Measurements from ENCODE around the gene POMT1. TPM values are rescaled to one million over a fixed set of nuclear protein-coding genes. Genes with fewer than 3 reads are reported as not detected.

The POMT1 gene
- total RNA-seq, 2 experiments from 2014 or later = 4.7 to 27.1 TPM

GRCh38 chr9:131464354-131465000 is 38.2 kb upstream of the POMT1 start:
- intact Hi-C loops (cut with micrococcal nuclease; ENCODE audit: unreplicated experiment) = no loop called here
- CTCF ChIA-PET (ENCODE audit: unreplicated experiment) = no interaction called here
- Histone ChIP-seq H3K4me1 (ENCODE audit: insufficient read depth, low read length, poor library complexity, severe bottlenecking) (no peaks in the 10 kb centered on the region), H3K9me2 (ENCODE audit: insufficient read depth, low read length) (no peaks in the 10 kb centered on the region), H3K9me3 (ENCODE audit: low read length) (no peaks in the 10 kb centered on the region), H3K4me3 (ENCODE audit: low read depth, low read length, poor library complexity, severe bottlenecking) (no peak overlapping the region), H3K27ac (ENCODE audit: low read depth, low read length, poor library complexity, severe bottlenecking) (no peak overlapping the region), H3K4me2 (ENCODE audit: low read length) (no peak overlapping the region), H4K20me1 (ENCODE audit: insufficient read depth, low read length) (no peaks in the 10 kb centered on the region), H3K36me3 (ENCODE audit: insufficient read depth, low read length) (peaks cover 97% of the 10 kb centered on the region), H2AFZ (ENCODE audit: low read length) (no peak overlapping the region), H3K79me2 (ENCODE audit: insufficient read depth, low read depth, low read length) (no peaks in the 10 kb centered on the region)
- POLR2A ChIA-PET = no interaction called here
- TF ChIP-seq EZH2phosphoT487 (IDR thresholded peaks at IDR 0.05; ENCODE audit: borderline replicate concordance, low read depth, low read length) = no peak
- TF ChIP-seq CTCF (conservative IDR thresholded peaks at IDR 0.05; ENCODE audit: low read length) = no peak
- BruUV-seq (replicated peaks) = no TSS peak
- no peak for DNase-seq (ENCODE audit: low spot score)

- DNase-seq (ENCODE audit: low spot score) = no peak
- Histone ChIP-seq H2AFZ (ENCODE audit: low read length) (no peak overlapping the region), H3K4me2 (ENCODE audit: low read length) (no peak overlapping the region), H3K4me1 (ENCODE audit: insufficient read depth, low read length, poor library complexity, severe bottlenecking) (no peaks in the 10 kb centered on the region), H3K79me2 (ENCODE audit: insufficient read depth, low read depth, low read length) (no peaks in the 10 kb centered on the region), H3K4me3 (ENCODE audit: low read depth, low read length, poor library complexity, severe bottlenecking) (no peak overlapping the region), H3K9me3 (ENCODE audit: low read length) (no peaks in the 10 kb centered on the region), H3K9me2 (ENCODE audit: insufficient read depth, low read length) (no peaks in the 10 kb centered on the region), H3K36me3 (ENCODE audit: insufficient read depth, low read length) (peaks cover 97% of the 10 kb centered on the region), H3K27ac (ENCODE audit: low read depth, low read length, poor library complexity, severe bottlenecking) (no peak overlapping the region), H4K20me1 (ENCODE audit: insufficient read depth, low read length) (no peaks in the 10 kb centered on the region)
- no TSS peak for BruUV-seq (replicated peaks)
- no peak for TF ChIP-seq EZH2phosphoT487 (IDR thresholded peaks at IDR 0.05; ENCODE audit: borderline replicate concordance, low read depth, low read length)
- no peak for TF ChIP-seq CTCF (conservative IDR thresholded peaks at IDR 0.05; ENCODE audit: low read length)
- intact Hi-C loops (cut with micrococcal nuclease; ENCODE audit: unreplicated experiment) = no loop called here
- CTCF ChIA-PET (ENCODE audit: unreplicated experiment) = no interaction called here
- POLR2A ChIA-PET = no interaction called here
Observed at GRCh38 chr9:131465401-131465800, 37.3 kb upstream of the POMT1 start.

GRCh38 chr9:131467214-131467935 is 35.3 kb upstream of the POMT1 start:
- Histone ChIP-seq H3K9me2 (ENCODE audit: insufficient read depth, low read length) (no peaks in the 10 kb centered on the region), H3K4me3 (ENCODE audit: low read depth, low read length, poor library complexity, severe bottlenecking) (no peak overlapping the region), H3K4me1 (ENCODE audit: insufficient read depth, low read length, poor library complexity, severe bottlenecking) (no peaks in the 10 kb centered on the region), H4K20me1 (ENCODE audit: insufficient read depth, low read length) (no peaks in the 10 kb centered on the region), H3K27ac (ENCODE audit: low read depth, low read length, poor library complexity, severe bottlenecking) (no peak overlapping the region), H3K36me3 (ENCODE audit: insufficient read depth, low read length) (peaks cover 96% of the 10 kb centered on the region), H3K79me2 (ENCODE audit: insufficient read depth, low read depth, low read length) (no peaks in the 10 kb centered on the region; the same call in 1 of the 2 replicates), H3K9me3 (ENCODE audit: low read length) (no peaks in the 10 kb centered on the region), H3K4me2 (ENCODE audit: low read length) (no peak overlapping the region), H2AFZ (ENCODE audit: low read length) (no peak overlapping the region)
- CTCF ChIA-PET (ENCODE audit: unreplicated experiment) = no interaction called here
- DNase-seq (ENCODE audit: low spot score) = no peak
- intact Hi-C loops (cut with micrococcal nuclease; ENCODE audit: unreplicated experiment) = no loop called here
- TF ChIP-seq CTCF (conservative IDR thresholded peaks at IDR 0.05; ENCODE audit: low read length) = no peak
- no peak for TF ChIP-seq EZH2phosphoT487 (IDR thresholded peaks at IDR 0.05; ENCODE audit: borderline replicate concordance, low read depth, low read length)
- POLR2A ChIA-PET = no interaction called here
- no TSS peak for BruUV-seq (replicated peaks)
